AG04450 (cell line): Measurements from ENCODE around the gene CCT2. TPM values are rescaled to one million over a fixed set of nuclear protein-coding genes. Genes with fewer than 3 reads are reported as not detected.
A peak's percentile ranks its signal among the peaks of the same experiment; 100 is the strongest.

Experiments
- CTCF ChIA-PET: fragments of 300-600, 350-600 bp; formaldehyde crosslinking; extraction: SDS; loops from one replicate; lab custom pipeline; 2022; ENCODE audit warnings: antibody characterized with exemption, inconsistent platforms; lab: Charles Lee
- POLR2A ChIA-PET: fragments of 350-600 bp; formaldehyde crosslinking; extraction: SDS; loops from one replicate; lab custom pipeline; 2021; ENCODE audit warnings: antibody characterized with exemption, inconsistent platforms; lab: Yijun Ruan, JAX
- DNase-seq: peaks from one replicate; pipeline ENCODE4 v3.0.0-alpha.2; 2011; ENCODE audit warnings: low read depth, low spot score
- H3K27ac ChIP-seq: one replicate; pipeline ENCODE4 v1.5.1; 2012; ENCODE audit warnings: low read depth, low read length, control low read depth
- H3K27me3 ChIP-seq: one replicate; pipeline ENCODE4 v1.6.0; 2012; ENCODE audit warnings: low read length; ENCODE audit not compliant: control insufficient read depth, insufficient read depth
- H3K4me3 ChIP-seq: 2 replicates; pipeline ENCODE4 v1.5.1; 2011; ENCODE audit warnings: mild to moderate bottlenecking, low read depth, low read length, control low read depth
- H3K9me3 ChIP-seq: 2 replicates; pipeline ENCODE4 v1.5.1; 2012; ENCODE audit warnings: low read length; ENCODE audit not compliant: control insufficient read depth, insufficient read depth
- CTCF ChIP-seq: IDR thresholded peaks from 2 replicates; pipeline ENCODE4 v1.5.1; 2011; ENCODE audit warnings: low read depth, low read length, control low read depth, inconsistent platforms
- polyA plus RNA-seq: library from polyadenylated mRNA; depleted of rRNA; stranded (reverse); fragments of >200 nt; gene quantifications from 2 replicates; pipeline ENCODE4 v1.2.3, GENCODE V29; 2011

CCT2 gene
- polyA plus RNA-seq, 1 experiment = 284 TPM

DNA sequence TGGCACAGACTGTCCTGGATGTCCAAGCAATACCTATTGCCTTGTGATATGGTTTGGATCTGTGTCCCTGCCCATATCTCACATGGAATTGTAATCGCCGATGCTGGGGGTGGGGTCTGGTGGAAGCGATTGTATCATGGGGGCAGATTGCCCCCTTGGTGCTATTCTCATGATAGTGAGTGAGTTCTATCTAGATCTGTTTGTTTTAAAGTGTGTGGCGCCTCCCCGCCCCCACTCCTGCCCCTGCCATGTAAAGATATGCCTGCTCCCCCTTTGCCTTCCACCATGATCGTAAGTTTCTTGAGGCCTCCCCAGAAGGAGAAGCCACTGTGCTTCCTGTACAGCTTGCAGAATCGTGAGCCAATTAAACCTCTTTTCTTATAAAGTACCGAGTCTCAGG is 42.2 kb downstream of the CCT2 start:
- Histone ChIP-seq H3K27me3 (peaks cover 11% of the 10 kb centered on the region), H3K27ac (no peak overlapping the region), H3K4me3 (no peak overlapping the region), H3K9me3 (no peaks in the 10 kb centered on the region)
- ChIA-PET POLR2A (no interaction called here), CTCF (interaction anchor here (0.6 to 7.5 kb wide), 2 partner anchors 12 to 41 kb away, joined by 3 to 59 read pairs; no protein-coding TSS in a partner anchor)
- no peak for TF ChIP-seq CTCF
- DNase-seq = no peak

- POLR2A ChIA-PET = no interaction called here
- TF ChIP-seq CTCF = peak; percentile 31; the same call in 1 of the 2 replicates
- CTCF ChIA-PET = interaction anchor here (1.8 to 7.5 kb wide), 2 partner anchors 9 kb away, joined by 7 to 59 read pairs; no protein-coding TSS in a partner anchor
- peaks cover 4% of the 10 kb centered on the region for H3K27me3 ChIP-seq
- H3K27ac ChIP-seq = no peak overlapping the region
- no peak overlapping the region for H3K4me3 ChIP-seq
- no peaks in the 10 kb centered on the region for H3K9me3 ChIP-seq
- DNase-seq = no peak
Observed at GRCh38 chr12:69630191-69630590, 44.9 kb downstream of the CCT2 start.

DNA sequence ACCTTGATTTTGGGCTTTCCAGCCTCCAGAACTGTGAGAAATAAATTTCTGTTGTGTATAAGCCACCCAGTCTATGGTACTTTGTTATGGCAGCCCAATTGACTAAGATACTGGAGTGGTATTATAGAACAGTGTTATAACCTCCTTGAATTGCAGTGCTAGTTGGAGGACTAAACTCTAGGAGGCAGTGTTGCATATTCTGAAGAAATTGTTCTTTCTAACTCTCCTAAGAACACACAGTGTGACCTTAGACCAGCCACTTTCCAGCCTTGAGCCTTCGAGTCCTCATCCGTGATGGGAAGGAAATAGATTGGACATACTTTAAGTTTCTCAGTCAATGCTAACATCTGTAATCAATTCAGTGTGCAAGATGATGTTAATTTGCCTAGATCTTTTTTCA is 47.8 kb downstream of the CCT2 start:
- ChIA-PET POLR2A (no interaction called here), CTCF (no interaction called here)
- Histone ChIP-seq H3K9me3 (no peaks in the 10 kb centered on the region), H3K27ac (no peak overlapping the region), H3K27me3 (no peaks in the 10 kb centered on the region), H3K4me3 (no peak overlapping the region)
- peak; percentile 11; the same call in 1 of the 2 replicates for TF ChIP-seq CTCF
- no peak for DNase-seq

- no peaks in the 10 kb centered on the region for H3K27me3 ChIP-seq
- ChIA-PET POLR2A (interaction anchor here (0.6 kb wide), 1 partner anchor 16 kb away, joined by 3 read pairs; no protein-coding TSS in a partner anchor), CTCF (interaction anchor here (0.6 to 4.6 kb wide), 59 partner anchors 9 to 818 kb away, joined by 3 to 127 read pairs (median 4); partner anchors contain the start of gene LRRC10)
- H3K4me3 ChIP-seq = no peak overlapping the region
- DNase-seq = peak; percentile 34
- no peaks in the 10 kb centered on the region for H3K9me3 ChIP-seq
- peak; percentile 91 for TF ChIP-seq CTCF
- H3K27ac ChIP-seq = no peak overlapping the region
Observed at GRCh38 chr12:69639400-69640016, 54.2 kb downstream of the CCT2 start.

GRCh38 chr12:69641546-69641945 is 56.3 kb downstream of the CCT2 start:
- no peaks in the 10 kb centered on the region for H3K27me3 ChIP-seq
- CTCF ChIA-PET = interaction anchor here (4.6 kb wide), 1 partner anchor 284 kb away, joined by 127 read pairs; no protein-coding TSS in a partner anchor
- no peak for TF ChIP-seq CTCF

More at GRCh38 chr12:69641546-69641945, 56.3 kb downstream of the CCT2 start:
- Histone ChIP-seq H3K9me3 (no peaks in the 10 kb centered on the region), H3K27ac (no peak overlapping the region), H3K4me3 (no peak overlapping the region)
- POLR2A ChIA-PET = no interaction called here
- DNase-seq = no peak
